GM12878 (cell line): ENCODE data around the gene SLC15A3. TPM values are rescaled to one million over a fixed set of nuclear protein-coding genes. Genes with fewer than 3 reads are reported as not detected.

Experiments
- ATAC-seq: fragments of 200-7000 bp; cut with Tn5 transposase; 3 replicates; pipeline ENCODE4 v1.9.1; 2020; ENCODE audit warnings: mild to moderate bottlenecking, moderate library complexity
- BruUV-seq: library from RNA; stranded (reverse); fragments of 400-500 nt; replicated peaks from 2 replicates; lab custom pipeline; 2021; lab: Mats Ljungman, UMichigan
- CTCF ChIA-PET: fragments of 300-600 bp; sonication (Branson Sonifier 250); formaldehyde crosslinking; extraction: SDS; loops from one replicate; lab custom pipeline; 2021; ENCODE audit warnings: inconsistent platforms; lab: Yijun Ruan, JAX
- POLR2A ChIA-PET: fragments of 350-600 bp; formaldehyde crosslinking; extraction: SDS; loops from one replicate; lab custom pipeline; 2021; ENCODE audit warnings: inconsistent platforms; lab: Charles Lee
- RAD21 ChIA-PET: fragments of 300-600 bp; sonication (Branson Sonifier 250); formaldehyde crosslinking; loops from one replicate; lab custom pipeline; 2023; ENCODE audit warnings: antibody characterized with exemption; ENCODE audit not compliant: unreplicated experiment; lab: Charles Lee
- SMC1A ChIA-PET: fragments of 300-600 bp; sonication (Branson Sonifier 250); formaldehyde crosslinking; loops from one replicate; lab custom pipeline; 2023; ENCODE audit not compliant: unreplicated experiment, uncharacterized antibody; lab: Charles Lee
- DNase-seq: peaks from one replicate; pipeline ENCODE4 v3.0.0-alpha.2; 2011; ENCODE audit warnings: low read depth, low spot score
- FAIRE-seq: peaks from 3 replicates; lab custom pipeline; 2011; peaks lifted over from hg19 to GRCh38; lab: Jason Lieb, UNC
- H2AFZ ChIP-seq: 2 replicates; pipeline ENCODE4 v1.6.0; 2011; ENCODE audit warnings: low read depth, low read length, control low read depth; ENCODE audit not compliant: control insufficient read depth
- H3K27ac ChIP-seq: 2 replicates; pipeline ENCODE4 v1.5.1; 2011; ENCODE audit warnings: control low read depth; ENCODE audit not compliant: control insufficient read depth, insufficient read depth
- H3K27me3 ChIP-seq, 2 experiments: replicated peaks in 1 of 2; 2 replicates each; pipeline versions ENCODE4 v1.6.0 to v1.6.1; 2011; ENCODE audit warnings: low read length in 1 of 2; ENCODE audit not compliant: control insufficient read depth in 2 of 2, insufficient read depth in 2 of 2
- H3K36me3 ChIP-seq, 2 experiments: 2 replicates each; pipeline ENCODE4 v1.5.1; 2011; ENCODE audit warnings: low read length in 1 of 2; ENCODE audit not compliant: control insufficient read depth in 2 of 2, insufficient read depth in 2 of 2
- H3K4me1 ChIP-seq: 2 replicates; pipeline ENCODE4 v1.6.1; 2011; ENCODE audit warnings: mild to moderate bottlenecking, low read length, moderate library complexity, mixed read lengths; ENCODE audit not compliant: control insufficient read depth, insufficient read depth
- H3K4me2 ChIP-seq: 2 replicates; pipeline ENCODE4 v1.6.0; 2011; ENCODE audit warnings: control low read depth; ENCODE audit not compliant: control insufficient read depth, insufficient read depth
- H3K4me3 ChIP-seq: fragments of 200-600 bp; sonication (generic); 2 replicates; pipeline ENCODE4 v1.5.1; 2016
- H3K79me2 ChIP-seq: 2 replicates; pipeline ENCODE4 v1.6.0; 2011; ENCODE audit warnings: low read length; ENCODE audit not compliant: control insufficient read depth, insufficient read depth
- H3K9ac ChIP-seq: 2 replicates; pipeline ENCODE4 v1.8.0; 2011; ENCODE audit warnings: low read length, control low read depth, mixed read lengths; ENCODE audit not compliant: control insufficient read depth, insufficient read depth
- H3K9me3 ChIP-seq: replicated peaks from 3 replicates; pipeline ENCODE4 v1.5.1; 2011; ENCODE audit warnings: mild to moderate bottlenecking, low read length; ENCODE audit not compliant: control insufficient read depth, insufficient read depth
- H4K20me1 ChIP-seq: 2 replicates; pipeline ENCODE4 v1.6.0; 2011; ENCODE audit not compliant: control insufficient read depth, insufficient read depth
- CBFB ChIP-seq: IDR thresholded peaks from 2 replicates; pipeline ENCODE4 v1.6.1; 2016; ENCODE audit warnings: antibody characterized with exemption, low read depth
- CEBPZ ChIP-seq: fragments of 150-350 bp; IDR thresholded peaks from 2 replicates; pipeline ENCODE4 v1.6.1; 2016; ENCODE audit warnings: low read depth, low read length
- EED ChIP-seq: sonication (generic); IDR thresholded peaks from 2 replicates; pipeline ENCODE4 v1.6.1; 2016; ENCODE audit warnings: antibody characterized with exemption, low read depth
- FOS ChIP-seq: IDR thresholded peaks from 3 replicates; pipeline ENCODE4 v1.6.1; 2011; ENCODE audit warnings: borderline replicate concordance; ENCODE audit not compliant: insufficient read length; ENCODE audit errors: extremely low read depth
- HDGF ChIP-seq: fragments of 450-650 bp; IDR thresholded peaks from 2 replicates; pipeline ENCODE4 v1.6.1; 2016; ENCODE audit warnings: antibody characterized with exemption
- POLR2A ChIP-seq: IDR thresholded peaks from 2 replicates; pipeline ENCODE4 v1.6.1; 2011; ENCODE audit warnings: low read depth, mild to moderate bottlenecking, low read length
- RUNX3 ChIP-seq: IDR thresholded peaks from 2 replicates; pipeline ENCODE4 v1.6.1; 2012; ENCODE audit warnings: low read length, inconsistent platforms
- SMAD1 ChIP-seq: fragments of 450-650 bp; IDR thresholded peaks from 2 replicates; pipeline ENCODE4 v1.6.1; 2018; ENCODE audit warnings: mild to moderate bottlenecking, low read depth; ENCODE audit not compliant: partially characterized antibody
- SRF ChIP-seq, 2 experiments: IDR thresholded peaks; 2 replicates each; pipeline ENCODE4 v1.6.1; 2011; ENCODE audit warnings: low read depth in 2 of 2, low read length in 2 of 2, mild to moderate bottlenecking in 1 of 2, moderate library complexity in 1 of 2
- WGBS: methylation state at CpG from one replicate; pipeline ENCODE4 v1.1.6; 2016; ENCODE audit warnings: low lambda C conversion rate; ENCODE audit not compliant: insufficient replicate concordance, insufficient coverage; ENCODE audit errors: missing lambda C conversion rate; 5-methylcytosine and 5-hydroxymethylcytosine counted together
- in situ Hi-C: fragments of 300-500 bp; cut with MboI; formaldehyde crosslinking; loops from 9 replicates; pipeline ENCODE4 v1.14.3; 2018; ENCODE audit warnings: mixed read lengths
- intact Hi-C: fragments of 100-400 bp; cut with micrococcal nuclease; formaldehyde crosslinking; loops from one replicate; pipeline ENCODE4 v1.14.2; 2022; ENCODE audit not compliant: unreplicated experiment
- polyA plus RNA-seq, 11 experiments: library from polyadenylated mRNA; depleted of rRNA in 4 of 11; unstranded in 6 of 11; stranded (reverse) in 5 of 11; fragments of >200 nt; fragmentation: Nextera tagmentation in 4 of 11; fragmentation: Illumina TruSeq in 1 of 11; extraction: Ambion mirVana in 4 of 11; extraction: Trizol in 1 of 11; gene quantifications; 1 replicate in 1 of 11; 2 replicates in 10 of 11; pipeline versions ENCODE4 v1.2.1 to v1.2.3, GENCODE V29; 2011 to 2016; ENCODE audit warnings: inconsistent platforms in 2 of 11, missing spikeins in 2 of 11, low read depth in 1 of 11
- total RNA-seq, 4 experiments: library from RNA; depleted of rRNA in 3 of 4; stranded (reverse); fragments of >200 nt in 3 of 4; fragmentation: Illumina TruSeq in 1 of 4; extraction: Trizol in 1 of 4; gene quantifications; 2 replicates each; pipeline versions ENCODE4 v1.2.1 to v1.2.3, GENCODE V29; 2013 to 2021

The SLC15A3 gene
- total and polyA plus RNA-seq, 10 of the 15 experiments (the other 5 are each of a cell fraction or from before 2014, with no cell fraction given): 17.7 to 102 (median 55.8) TPM

GRCh38 chr11:60971520-60971919 lies 19.5 kb upstream of the SLC15A3 start, which contains the start of gene CD6:
CD6 (plus strand) TSS chr11:60971680; CDS start chr11:60971866, 186 bp downstream.
- no peaks in the 10 kb centered on the region for H4K20me1 ChIP-seq
- 20% methylated on average over 16 of the region's 16 CpGs for WGBS
- H3K4me3 ChIP-seq: no peak within 1 kb of the TSS
- BruUV-seq: no TSS peak
- peaks cover 6% of the 10 kb centered on the region; the same call in 1 of the 2 replicates for H3K4me1 ChIP-seq
- ChIA-PET POLR2A (interaction anchor here (0.6 to 1.2 kb wide), 2 partner anchors 60 to 187 kb away, joined by 3 read pairs; no protein-coding TSS in a partner anchor), RAD21 (interaction anchor here (1.2 to 3.7 kb wide), 7 partner anchors 17 to 109 kb away, joined by 3 to 27 read pairs (median 7); no protein-coding TSS in a partner anchor), CTCF (interaction anchor here (0.7 to 3.8 kb wide), 16 partner anchors 9 to 204 kb away, joined by 3 to 46 read pairs (median 5); partner anchors contain the start of gene TMEM109), SMC1A (interaction anchor here (1.1 to 4.5 kb wide), 9 partner anchors 10 to 216 kb away, joined by 3 to 29 read pairs (median 5); no protein-coding TSS in a partner anchor)
- H2AFZ ChIP-seq: peak within 1 kb of the TSS; percentile 18
- no peak for TF ChIP-seq SMAD1
- no peak for TF ChIP-seq CEBPZ
- TF ChIP-seq EED: peak; percentile 39; the same call in 1 of the 2 replicates
- TF ChIP-seq CBFB: 0 out of 2 replicates have a peak, but pooled peaks have one; percentile 36
- peak in 1 of 2 experiments; percentile 28; a peak in 1 of 4 replicates for TF ChIP-seq SRF (IDR thresholded peaks at IDR 0.05; ENCODE audit: low read depth in 2 of 2, low read length in 2 of 2)
- TF ChIP-seq HDGF: no peak
- peak; percentile 41; the same call in 1 of the 2 replicates for TF ChIP-seq POLR2A
- TF ChIP-seq FOS: no peak
- TF ChIP-seq RUNX3: peak; percentile 80
- H3K27me3 ChIP-seq: no peaks in the 10 kb centered on the region
- H3K27ac ChIP-seq: no peak within 1 kb of the TSS
- intact Hi-C loops: no loop called here
- FAIRE-seq (no peak), DNase-seq (no peak), ATAC-seq (peak; percentile 69)
- 0 out of 2 replicates have a peak within 1 kb of the TSS, but pooled peaks have one; percentile 14 for H3K4me2 ChIP-seq
- H3K36me3 ChIP-seq: no peaks in the 10 kb centered on the region
- H3K9me3 ChIP-seq: peaks cover 3% of the 10 kb centered on the region
- no peaks in the 10 kb centered on the region for H3K79me2 ChIP-seq
- H3K9ac ChIP-seq: no peak within 1 kb of the TSS
- in situ Hi-C loops: no loop called here
